Right lobe of liver (tissue), 4 donors: ENCODE results near the gene COG7.

Experiments
- CTCF ChIP-seq, 4 donors: fragments of 200-600 bp in 3 of 4; fragments of 450-650 bp in 1 of 4; IDR thresholded peaks; one replicate each; pipeline versions ENCODE4 v1.5.1 to v1.8.0; 2016 to 2022; ENCODE audit warnings: antibody characterized with exemption in 4 of 4, mild to moderate bottlenecking in 2 of 4
- POLR2A ChIP-seq: fragments of 450-650 bp; IDR thresholded peaks from one replicate; pipeline ENCODE4 v1.6.1; 2017; ENCODE audit warnings: antibody characterized with exemption, mild to moderate bottlenecking
- donor health status: DM: no; HTN: no; CAD: no.
- donor health status: DM: no; HTN: no; CAD: no.
- donor health status: DM: no; HTN: yes; CAD: no.

GRCh38 chr16:23424292-23424958, 28.6 kb downstream of the COG7 start:
- TF ChIP-seq CTCF (IDR thresholded peaks at IDR 0.05) (no peak), POLR2A (no peak)
